ENCODE data around the gene YIPF2.

Gene YIPF2

DNA sequence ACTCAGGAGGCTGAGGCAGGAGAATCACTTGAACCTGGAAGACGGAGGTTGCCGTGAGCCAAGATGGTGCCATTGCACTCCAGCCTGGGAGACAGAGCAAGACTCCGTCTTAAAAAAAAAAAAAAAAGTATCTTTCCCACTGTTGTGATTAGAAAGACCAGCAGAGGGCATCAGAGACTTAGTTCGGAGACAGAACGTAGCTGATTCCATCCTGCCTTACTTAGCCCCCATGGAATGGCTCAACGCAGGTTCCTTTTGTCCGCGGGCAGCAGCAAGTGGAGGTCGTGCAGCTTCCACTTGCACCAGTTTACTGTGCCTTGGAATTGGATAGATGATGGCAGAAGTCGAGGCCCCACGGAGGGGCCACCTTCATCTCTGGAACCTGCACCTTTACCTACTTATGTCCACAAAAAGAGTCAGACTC lies 8.2 kb upstream of the YIPF2 start:
- peak; percentile 38 to 77 for DNase-seq

DNA sequence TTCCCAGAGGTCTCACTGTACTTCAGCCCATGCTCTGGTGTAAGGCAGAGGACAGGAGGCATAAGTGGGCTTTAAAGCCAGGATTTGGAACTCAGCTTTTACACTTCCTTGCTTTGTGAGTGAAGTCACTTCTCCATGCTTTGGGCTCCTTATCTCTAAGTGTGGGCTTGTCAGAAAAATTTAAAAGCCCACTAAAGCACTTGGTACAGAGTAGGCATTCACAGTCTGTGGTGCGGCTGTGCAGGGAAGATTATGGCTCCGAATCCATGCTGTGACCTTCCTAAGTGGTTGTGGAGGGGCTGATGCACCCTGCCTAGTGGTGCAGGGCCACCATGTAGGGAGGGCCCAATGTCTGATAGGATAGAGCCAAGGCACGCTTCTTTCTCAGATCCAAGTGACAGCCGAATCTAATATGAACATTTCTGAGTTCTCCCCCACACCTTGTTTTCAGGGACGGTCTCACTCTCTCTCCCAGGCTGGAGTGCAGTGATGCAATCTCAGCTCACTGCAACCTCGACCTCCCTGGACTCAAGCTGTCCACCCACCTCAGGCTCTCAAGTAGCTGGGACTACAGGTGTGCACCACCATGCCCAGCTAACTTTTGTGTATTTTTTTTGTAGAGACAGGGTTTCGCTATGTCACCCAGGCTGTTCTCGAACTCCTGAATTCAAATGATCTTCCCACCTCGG lies 7.1 kb upstream of the YIPF2 start:
- no peak for DNase-seq

DNA sequence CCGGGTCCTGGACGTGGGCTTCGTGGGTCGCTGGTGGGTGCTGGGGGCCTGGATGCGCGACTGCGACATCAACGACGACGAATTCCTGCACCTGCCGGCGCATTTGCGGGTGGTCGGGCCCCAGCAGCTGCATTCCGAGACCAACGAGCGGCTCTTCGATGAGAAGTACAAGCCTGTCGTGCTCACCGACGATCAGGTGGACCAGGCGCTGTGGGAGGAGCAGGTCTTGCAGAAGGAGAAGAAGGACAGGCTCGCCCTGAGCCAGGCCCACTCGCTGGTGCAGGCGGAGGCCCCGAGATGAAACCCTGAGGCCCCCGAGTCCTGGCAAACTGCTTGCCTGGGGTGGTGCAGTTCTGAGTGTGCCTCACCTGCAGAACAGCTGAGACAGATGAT lies 959 bp upstream of the YIPF2 start:
- no peak for DNase-seq

DNA sequence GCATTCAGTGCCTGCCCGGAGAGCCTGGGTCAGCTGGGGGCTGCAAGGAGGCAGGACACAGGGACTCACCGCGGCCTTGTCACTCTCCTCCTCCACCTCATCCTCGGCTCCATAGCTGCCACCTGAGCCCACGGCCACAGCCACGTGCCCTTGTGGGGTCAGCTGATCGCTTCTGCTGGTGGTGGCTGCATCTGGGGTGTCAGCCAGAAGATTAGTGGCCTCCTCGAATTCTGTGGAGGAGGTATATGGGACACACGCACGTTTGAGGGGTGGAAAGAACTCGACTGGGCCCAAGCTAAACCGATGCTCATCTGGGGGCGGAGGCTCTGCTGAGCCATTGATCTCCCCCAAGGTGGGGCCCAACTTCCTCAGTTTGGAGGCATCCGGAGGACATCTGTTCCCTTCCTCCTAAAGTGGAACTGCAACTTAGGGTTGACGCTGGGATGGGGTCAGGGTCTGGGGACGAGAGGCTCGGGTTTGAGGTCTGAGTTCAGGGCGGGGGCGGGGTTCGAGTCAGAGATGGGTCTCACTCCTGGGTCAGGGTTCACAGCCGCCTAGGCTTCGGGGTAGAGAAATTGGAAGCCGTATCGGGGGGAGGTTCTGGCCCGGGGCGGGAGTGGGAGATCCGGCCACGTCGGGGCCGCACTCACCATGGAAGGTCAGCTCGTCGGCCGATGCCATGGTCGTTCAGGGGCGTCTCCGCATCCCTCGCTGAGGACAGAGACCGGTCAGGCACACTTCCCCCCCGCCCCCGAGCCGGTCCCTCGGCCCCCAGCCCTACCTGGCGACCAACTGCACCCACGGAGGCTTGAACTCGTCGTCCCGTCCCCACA lies 493 bp downstream of the YIPF2 start:
- no peak for DNase-seq

DNA sequence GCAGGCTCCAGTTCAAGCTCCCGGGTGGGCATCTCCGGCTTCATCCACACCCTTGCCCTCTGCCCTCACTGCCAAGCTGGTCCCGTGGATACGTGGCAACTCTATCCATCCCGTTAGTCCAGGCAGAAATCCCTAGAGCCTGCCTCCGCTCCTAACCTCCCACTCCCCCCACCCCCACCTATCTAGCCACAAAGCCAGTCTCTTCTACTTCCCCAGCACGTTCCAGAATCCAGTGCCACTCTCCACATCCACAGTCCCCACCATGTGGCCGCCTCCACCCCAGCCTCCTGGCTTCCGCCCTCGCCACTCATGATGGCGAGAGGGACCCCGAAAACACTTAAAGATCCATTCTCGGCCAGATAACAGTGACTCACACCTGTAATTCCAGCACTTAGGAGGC lies 3.8 kb downstream of the YIPF2 start:
- DNase-seq, result no peak

DNA sequence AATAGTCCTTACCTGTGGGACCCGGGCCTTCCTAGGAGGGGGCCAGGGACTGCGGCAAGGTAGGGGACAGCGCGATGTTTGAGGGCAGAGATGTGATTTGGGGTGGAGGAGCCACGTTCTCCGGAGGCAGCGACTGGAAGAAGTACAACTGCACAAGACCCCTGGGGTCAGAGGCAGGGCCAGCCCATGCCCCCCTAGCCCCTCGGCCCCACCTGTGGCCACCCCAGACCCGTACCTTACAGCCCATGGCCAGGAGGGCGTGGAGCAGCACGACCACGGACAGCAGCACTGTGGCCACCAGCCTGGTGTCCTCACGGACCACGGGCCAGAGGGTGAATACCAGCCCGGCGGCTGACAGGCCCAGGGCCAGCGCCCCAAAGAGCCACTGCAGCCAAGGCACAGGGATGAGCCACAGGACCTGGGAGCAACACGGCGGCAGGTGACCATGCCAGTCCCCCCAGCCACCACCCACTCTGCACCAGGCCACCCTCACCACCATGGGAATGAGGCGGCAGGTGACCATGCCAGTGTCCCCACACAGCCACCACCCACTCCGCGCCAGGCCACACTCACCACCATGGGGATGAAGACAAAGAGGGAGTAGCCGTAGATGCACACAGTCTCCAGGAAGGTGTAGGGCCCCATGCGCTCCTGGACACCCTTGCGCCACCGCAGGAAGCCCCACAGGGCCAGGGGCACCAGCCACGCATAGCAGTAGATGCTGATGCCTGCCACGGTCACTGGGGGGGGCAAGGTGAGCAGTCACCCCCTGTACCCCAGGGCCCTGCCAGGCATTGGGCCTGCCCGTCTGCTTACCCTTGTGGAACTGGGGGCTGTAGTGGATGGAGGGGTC lies 5.0 kb downstream of the YIPF2 start:
- DNase-seq, result no peak

DNA sequence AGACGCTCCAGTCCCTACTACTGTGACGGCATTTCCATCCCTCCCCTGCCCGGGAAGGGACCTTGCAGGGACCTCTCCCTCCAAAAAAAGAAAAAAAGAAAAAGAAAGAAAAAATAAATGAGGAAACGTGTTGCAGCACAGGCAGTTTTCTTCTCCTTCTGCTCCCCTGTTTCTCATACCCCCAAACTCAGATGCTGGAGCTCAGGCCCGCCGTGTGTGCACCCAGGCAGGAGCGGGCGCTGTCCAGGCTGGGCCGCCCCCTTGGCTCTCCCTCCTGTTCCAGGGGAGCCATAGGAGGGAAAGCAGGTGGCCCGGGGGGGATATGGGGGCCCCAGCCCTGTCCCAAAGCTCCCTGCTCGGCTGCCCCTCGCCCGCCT lies 5.8 kb downstream of the YIPF2 start:
- DNase-seq, result no peak

DNA sequence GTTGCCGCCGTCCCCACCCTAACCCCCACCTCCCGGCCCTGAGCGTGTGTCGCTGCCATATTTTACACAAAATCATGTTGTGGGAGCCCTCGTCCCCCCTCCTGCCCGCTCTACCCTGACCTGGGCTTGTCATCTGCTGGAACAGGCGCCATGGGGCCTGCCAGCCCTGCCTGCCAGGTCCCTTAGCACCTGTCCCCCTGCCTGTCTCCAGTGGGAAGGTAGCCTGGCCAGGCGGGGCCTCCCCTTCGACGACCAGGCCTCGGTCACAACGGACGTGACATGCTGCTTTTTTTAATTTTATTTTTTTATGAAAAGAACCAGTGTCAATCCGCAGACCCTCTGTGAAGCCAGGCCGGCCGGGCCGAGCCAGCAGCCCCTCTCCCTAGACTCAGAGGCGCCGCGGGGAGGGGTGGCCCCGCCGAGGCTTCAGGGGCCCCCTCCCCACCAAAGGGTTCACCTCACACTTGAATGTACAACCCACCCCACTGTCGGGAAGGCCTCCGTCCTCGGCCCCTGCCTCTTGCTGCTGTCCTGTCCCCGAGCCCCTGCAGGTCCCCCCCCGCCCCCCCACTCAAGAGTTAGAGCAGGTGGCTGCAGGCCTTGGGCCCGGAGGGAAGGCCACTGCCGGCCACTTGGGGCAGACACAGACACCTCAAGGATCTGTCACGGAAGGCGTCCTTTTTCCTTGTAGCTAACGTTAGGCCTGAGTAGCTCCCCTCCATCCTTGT lies 6.4 kb downstream of the YIPF2 start:
- no peak for DNase-seq

DNA sequence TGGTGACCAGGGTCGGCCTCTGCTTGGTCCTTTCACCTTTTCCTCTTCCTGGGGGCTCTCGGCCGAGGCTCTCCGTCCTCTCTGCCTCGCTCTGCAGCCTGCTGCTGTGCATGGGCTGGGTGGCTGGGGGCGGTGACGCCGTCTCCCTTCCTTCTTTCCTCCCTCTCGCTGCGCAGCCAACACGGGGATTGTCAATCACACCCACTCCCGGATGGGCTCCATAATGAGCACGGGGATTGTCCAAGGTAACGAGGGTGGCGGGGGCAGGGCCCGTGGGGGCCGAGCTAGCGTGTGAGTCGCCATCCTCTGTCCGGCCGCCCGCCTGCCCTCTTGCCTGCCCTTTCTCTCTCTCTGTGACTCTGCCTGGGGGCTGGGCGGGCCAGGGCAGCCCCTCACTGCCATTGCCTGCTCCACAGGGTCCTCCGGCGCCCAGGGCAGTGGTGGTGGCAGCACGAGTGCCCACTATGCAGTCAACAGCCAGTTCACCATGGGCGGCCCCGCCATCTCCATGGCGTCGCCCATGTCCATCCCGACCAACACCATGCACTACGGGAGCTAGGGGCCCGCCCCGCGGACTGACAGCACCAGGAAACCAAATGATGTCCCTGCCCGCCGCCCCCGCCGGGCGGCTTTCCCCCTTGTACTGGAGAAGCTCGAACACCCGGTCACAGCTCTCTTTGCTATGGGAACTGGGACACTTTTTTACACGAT lies 7.1 kb downstream of the YIPF2 start:
- DNase-seq, result no peak

DNA sequence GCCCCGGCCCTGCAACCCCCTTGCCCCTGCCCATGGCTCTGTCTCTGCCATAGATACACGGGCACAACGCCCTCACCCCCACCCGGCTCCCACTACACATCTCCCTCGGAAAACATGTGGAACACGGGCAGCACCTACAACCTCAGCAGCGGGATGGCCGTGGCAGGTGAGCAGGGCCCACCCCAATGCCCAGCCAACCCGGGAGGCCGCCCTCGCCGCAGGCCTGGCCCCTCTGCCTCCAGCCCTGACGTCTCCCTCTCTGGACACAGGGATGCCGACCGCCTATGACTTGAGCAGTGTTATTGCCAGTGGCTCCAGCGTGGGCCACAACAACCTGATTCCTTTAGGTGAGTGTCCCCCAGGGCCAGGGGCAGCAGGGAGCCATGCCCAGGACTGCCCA lies 7.7 kb downstream of the YIPF2 start:
- no peak for DNase-seq

DNA sequence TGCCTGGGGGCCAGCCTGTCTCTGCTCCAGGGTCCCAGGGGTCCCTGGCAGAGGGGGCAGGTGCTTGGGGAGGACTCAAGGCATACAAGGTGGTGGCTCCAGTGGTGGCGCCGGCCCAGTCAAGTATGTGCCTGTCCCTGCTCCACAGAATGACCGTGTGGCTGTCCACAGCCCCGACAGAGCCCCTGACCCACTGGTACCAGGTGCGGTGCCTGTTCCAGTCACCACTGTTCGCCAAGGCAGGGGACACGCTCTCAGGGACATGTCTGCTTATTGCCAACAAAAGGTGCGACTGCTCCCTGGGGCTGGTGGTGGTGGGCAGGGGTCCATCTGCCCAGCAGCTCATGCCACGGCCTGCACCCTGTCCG lies 8.2 kb downstream of the YIPF2 start:
- DNase-seq, result no peak

DNA sequence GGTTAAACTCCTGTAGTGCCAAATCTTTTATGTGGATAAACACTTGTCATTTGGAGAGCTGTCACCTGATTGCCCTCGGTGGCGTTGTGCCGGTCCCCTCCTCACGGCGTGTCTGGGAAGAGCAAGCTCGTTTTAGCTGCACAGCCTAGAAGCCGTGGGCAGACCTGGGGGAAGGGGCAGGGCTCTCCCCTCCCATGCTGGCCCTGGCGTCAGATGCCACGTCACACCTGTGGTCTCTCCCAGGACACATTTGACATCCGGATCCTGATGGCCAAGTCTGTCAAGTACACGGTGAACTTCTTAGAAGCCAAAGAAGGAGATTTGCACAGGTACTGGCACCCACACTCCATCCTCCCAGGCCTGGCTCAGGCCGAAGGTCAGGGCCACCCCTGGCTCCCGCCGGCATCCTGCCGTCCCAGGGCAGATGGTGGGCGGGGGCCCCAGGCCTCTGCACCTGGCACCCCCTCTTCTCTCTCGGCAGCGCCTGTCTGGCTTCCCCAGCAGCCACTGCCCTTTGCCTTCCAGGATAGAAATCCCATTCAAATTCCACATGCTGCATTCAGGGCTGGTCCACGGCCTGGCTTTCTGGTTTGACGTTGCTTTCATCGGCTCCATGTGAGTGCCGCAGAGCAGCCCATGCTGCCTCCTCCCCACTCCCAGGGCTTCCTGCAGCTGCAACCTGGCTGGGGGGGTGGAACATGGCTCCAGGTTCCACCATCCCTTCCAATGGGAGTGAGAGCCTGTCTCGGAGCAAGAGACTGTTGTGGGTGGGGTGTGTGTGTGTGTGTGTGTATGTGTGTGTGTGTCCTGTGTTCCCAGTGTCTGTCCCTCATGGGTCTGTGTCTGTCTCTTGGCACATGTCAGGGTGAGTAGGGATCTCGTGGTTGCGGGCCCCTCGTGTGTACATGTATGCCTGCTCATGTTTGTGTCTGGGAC lies 8.8 kb downstream of the YIPF2 start:
- DNase-seq, result no peak

DNA sequence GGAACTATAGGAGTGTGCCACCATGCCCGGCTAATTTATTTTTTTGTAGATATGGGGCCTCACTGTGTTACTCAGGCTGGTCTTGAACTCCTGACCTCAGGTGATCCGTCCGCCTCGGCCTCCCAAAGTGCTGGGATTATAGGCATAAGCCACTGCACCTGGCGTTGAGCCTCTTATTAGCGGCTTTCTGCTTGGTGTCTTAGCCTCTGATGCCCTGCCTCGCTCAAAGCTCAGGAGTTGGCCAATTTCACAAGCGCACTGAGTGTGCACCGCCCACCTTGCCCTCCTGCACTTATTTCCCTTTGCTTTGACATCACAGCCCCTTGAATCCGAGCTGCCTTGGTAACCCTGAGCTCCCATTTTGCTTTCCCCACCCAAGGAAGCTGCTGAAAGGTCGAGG lies 10.1 kb downstream of the YIPF2 start:
- DNase-seq, result no peak

DNA sequence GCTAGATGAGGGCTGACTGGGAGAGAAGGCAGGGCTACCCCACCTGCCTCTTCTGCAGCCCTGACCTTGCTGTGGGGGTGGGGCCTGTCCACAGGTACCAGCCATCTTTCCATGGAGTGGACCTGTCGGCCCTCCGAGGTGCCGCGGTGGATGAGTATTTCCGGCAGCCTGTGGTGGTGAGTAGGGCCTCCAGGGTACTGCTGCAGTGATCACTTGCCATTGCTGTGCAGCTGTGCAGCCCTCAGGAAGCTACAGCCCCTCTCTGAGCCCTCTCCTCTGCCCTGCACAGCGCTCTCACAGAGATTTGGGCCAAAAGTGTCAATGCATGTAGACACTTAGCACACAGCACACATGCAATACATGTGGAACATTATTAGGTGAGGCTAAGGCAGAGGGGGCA lies 11.8 kb downstream of the YIPF2 start:
- no peak for DNase-seq

DNA sequence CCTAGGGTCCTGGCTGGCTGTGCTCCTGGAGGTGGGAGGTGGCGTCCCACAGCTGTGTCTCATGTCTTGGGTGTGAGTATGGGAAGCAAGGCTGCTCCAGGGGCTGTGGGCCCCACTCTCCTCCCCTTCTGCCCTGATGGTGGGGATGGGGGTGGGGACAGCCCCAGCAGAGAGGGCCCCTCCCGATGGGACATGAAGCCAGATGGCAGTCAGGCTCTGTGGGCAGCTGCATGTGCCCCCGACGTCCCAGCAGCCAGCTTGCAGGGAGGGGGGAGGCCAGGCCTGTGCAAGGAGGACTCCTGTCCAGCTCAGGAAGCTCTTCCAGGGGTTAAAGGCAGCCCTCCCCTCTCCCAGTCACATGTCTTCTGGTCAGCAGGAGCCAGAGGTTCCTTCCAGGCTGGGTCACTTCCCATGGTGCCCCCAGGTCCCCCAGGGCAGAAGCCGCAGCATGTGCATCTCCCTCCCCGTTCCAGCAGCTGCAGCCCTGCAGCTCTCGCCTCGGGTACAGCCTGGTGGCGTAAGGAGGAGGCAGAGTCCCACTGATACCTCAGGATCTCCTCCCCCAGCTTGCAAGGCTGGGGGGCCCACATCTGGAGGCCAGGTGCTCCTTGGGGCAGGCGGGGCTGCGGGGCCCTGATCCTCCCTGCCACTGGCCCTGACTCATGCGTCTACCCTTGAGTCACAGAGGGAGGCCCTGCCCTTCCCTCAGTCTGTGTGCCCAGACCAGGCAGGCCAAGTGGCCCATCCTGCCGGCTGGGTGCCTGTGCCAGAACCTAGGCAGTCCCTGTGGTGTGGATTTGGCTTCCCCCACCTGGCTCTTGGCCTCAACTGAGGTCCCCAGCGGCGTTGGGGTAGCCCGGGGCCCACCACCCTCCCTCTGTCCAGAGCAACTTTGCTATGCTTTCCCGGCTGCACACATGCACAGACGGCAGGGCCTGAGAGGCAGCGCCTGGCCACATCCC lies 13.0 kb downstream of the YIPF2 start:
- no peak for DNase-seq

DNA sequence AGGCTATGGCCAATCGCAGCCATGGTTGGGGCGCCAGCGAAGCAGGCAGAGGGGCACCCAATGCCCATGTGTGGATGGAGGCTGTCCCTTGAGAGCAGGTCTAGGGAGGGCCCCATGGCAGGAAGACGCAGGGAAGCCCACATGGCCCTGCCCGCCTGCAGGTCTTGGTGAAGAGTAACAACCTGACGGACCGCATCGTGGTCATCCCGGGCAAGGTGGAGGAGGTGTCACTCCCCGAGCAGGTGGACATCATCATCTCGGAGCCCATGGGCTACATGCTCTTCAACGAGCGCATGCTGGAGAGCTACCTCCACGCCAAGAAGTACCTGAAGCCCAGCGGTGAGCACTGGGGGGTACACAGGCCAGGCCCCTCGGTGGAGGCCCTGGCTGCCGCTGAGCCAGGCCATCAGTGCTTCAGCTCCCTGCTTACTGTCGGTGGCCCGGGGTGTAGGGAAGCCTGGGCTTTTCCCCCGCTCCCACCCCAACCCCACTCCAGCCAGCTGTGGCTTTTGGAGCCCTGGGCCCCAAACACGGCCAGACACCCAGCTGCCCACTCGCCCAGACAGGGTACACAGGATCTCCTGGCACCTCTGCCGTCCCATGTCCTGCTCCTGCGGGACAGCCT lies 14.6 kb downstream of the YIPF2 start:
- DNase-seq, result no peak

DNA sequence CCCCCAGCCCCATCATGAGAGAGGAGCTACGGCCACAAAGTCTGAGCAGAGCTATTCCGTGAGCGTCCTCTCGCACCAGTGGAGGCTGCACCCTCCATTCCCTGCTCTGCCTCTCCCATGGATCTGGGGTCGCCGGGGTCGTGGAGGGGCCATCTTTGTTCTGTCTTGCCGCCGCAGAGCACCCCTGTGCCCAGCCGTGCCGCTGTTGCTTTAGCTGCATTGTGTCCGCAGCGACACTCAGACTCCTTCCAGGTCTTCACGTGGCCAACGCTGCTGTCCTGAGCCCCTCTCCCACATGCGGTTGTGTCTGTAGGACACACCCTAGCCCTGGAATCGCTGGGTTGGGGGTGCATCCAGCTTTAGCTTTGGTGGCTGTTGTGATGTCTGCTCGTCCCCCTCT lies 15.8 kb downstream of the YIPF2 start:
- DNase-seq, result no peak

DNA sequence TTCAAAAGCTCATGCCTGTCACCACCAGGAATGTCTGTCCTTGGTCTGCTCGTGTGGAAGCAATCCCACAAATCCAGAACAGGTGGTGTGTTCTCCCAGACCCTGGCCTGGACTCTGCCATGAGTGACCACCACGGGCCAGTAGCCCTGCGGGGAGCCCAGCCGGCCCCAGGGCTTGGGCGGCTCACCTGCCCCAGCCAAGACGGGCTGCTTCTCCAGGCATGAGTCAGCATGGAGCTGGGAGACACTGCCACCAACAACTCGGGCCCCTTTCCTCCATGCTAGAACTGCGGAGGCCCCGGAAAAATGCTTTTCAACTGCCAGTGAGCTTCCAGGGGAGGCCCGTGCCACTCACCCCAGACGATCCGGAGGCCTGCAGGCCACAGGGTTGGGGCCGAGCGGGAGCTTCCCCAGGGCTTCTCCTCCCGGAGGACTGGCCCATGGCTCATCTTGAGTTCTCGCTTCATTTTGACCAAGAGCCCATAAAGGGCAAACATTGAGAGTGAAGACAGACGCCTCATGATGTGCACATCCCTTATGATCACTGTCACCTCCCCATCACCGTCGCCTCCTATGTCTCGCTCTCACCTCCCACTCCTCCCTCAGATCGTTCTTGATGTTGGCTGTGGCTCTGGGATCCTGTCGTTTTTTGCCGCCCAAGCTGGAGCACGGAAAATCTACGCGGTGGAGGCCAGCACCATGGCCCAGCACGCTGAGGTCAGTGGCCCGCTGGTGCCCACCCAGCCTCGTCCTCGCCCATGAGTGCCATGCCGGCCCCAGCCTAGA lies 16.7 kb downstream of the YIPF2 start:
- DNase-seq, result no peak
